GM19099 (cell line): ENCODE measurements around the gene HRG.

ENCODE experiments used
- POLR2A ChIP-seq: IDR thresholded peaks from 3 replicates; pipeline ENCODE4 v1.6.1; 2011; ENCODE audit warnings: low read depth; ENCODE audit not compliant: insufficient read length; ENCODE audit errors: extremely low read depth

HRG gene

DNA sequence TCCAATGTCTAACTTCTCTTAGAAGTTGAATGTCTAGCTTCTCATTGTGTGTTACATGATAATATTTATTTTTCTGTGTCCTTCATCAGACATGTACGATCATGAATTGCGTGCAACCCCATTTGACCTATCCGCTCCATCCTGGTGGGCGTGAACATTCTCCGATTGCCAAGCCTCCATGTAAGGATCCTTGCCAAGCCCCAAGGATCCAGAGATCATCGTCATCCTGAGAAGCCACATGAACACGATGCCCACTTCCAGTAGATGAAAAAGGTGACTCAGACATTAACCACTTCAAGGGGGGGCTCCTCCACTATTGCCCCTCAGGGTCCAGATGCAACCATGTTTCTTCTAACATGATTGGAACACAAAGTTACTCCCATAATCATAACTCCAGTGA, 25.9 kb downstream of the HRG start:
- TF ChIP-seq POLR2A, result no peak

- TF ChIP-seq POLR2A, result no peak
Measured at GRCh38 chr3:186693843-186694242, 28.0 kb downstream of the HRG start.

DNA sequence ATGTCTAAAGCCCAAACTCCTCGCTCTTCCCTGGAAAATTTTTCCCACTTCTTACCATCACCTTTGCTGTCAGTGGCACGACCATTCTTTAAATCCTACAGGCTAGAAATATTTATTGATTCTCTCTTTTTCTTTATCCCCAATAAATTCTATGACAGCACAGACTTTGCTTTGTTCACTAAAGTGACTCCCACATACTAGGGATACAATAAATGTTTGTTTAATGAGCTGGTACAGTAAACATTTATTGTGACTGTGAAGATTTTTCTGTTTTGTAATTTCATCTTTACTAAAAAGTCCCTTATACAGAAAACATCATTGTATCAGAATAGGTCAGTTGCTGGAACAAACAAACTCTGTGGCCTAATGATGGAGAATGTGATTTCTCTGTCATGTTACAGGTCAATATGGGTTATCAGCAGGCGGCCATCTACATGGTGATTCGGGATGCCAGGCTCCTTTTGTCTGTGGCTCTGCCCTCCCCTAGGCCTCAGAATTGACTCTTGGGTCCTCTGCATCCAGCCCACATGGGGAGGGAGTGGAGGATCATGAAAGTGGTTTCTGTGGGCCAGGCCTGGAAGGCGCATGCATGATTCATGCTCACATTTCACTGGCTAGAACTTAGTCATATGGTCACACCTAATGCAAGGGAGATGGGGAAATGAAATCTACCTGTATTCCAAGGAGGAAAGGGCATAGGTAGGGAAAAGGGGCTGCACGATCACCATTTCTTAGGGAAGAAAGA, 28.6 kb downstream of the HRG start:
- TF ChIP-seq POLR2A, result no peak

GRCh38 chr3:186696522-186696921, 30.7 kb downstream of the HRG start:
- no peak for TF ChIP-seq POLR2A

- TF ChIP-seq POLR2A, result no peak
Measured at GRCh38 chr3:186697510-186697909, 31.7 kb downstream of the HRG start.

DNA sequence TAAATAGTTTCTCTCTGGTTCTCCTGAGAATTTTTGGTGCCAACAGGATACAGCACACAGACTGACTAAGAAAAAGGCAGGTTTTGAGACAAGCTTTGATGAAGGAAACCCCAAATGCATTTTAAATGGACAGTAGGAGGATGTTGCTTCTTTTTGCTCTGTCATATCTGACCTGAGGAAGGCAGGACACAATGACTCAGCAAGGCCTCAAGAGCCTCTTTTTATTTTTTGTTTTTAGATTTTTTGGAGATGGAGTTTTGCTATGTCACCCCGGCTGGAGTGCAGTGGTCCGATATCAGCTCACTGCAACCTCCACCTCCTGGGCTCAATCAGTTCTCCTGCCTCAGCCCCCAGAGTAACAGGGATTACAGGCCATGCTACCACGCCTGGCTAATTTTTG, 34.5 kb downstream of the HRG start:
- no peak for TF ChIP-seq POLR2A

DNA sequence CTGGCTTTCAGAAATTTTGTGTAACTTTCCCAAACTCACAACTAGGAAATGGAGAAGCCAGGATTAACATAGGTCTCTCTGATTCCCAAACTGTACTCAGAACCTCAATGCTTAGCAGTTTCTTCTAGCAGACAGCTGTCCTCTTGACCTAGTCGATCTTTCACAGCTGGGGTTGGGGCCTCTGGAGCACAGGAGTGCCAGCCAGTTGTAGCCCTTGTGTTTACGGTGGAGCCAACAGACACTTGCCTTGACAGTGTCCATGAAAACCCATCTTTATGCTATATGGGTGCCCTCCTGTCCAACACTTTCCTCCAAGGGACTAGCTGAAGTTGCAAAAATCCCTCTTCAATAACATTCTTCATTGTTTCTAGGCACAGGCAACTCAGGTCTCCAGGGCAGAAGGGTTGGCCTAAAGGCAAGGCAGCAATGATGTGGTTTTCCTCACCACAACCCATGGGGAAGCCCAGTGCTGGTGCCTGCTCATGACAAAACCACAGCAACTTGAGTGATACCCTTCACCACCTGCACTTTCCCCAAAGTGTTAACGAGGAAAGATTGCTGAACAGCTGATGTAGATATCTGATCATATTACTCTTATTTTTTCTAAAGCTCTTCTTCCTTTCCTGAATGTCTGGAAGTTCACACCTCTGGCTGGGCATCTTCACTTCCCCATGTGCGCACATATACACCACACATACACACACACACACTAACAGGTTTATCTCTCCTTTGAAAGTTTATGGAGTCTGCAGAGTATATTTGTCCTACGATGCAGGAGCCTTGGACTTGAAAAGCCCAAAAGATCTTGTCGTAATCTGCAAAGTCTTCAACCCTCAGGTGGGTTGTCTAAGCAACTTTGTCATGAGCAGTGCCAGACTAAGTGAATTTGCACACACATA, 40.3 kb downstream of the HRG start:
- no peak for TF ChIP-seq POLR2A

DNA sequence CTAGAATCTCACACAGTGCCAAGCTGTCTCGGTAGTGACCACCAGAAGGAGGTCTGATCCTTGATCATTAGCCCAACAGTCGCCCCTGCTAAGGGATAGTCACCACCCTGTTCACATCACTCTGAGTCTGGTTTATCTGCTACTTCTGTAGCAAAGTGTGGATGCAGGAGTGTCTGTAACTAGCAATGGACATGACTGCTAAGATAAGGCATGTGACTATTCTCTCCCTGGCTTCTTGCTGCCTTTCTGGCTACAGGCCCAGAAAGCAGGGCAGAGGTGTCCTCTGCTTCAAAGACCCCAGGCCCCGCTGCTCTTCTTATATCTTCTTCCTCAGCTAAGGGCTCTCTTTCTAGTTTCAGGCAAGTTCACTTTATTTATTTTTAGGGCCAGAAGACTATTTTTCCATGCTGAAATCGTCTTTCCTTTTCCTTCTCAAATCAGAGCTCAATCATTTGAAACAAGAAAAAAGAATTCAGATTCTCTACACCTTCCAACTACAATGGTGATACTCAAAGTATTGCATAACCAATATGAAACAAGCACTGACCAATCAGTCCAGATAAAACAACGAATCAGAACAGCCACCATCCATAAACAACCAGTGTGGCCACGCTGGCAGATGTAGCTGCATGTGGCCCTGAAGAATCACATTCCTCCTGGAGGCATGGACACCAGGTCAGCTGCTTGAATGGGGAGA, 43.3 kb downstream of the HRG start:
- no peak for TF ChIP-seq POLR2A

DNA sequence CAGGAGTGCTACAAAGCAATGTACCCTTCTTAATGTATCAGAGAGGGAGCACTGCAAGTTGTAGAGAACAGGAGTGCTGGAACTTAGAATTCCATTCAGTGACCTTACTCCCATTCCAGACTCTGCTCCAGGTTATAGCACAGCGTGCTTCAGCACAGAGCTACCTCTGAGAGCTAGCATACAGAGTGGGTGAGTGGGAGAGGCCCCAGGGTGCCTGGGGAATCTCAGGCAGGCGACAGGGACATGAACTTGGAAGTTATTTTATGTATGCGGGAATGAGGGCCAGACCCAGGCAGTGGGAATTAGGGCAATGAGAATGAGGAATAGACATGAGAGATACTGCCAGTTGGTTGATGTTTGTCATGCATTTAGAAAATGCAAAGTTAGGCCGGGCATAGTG, 47.7 kb downstream of the HRG start:
- TF ChIP-seq POLR2A, result no peak

DNA sequence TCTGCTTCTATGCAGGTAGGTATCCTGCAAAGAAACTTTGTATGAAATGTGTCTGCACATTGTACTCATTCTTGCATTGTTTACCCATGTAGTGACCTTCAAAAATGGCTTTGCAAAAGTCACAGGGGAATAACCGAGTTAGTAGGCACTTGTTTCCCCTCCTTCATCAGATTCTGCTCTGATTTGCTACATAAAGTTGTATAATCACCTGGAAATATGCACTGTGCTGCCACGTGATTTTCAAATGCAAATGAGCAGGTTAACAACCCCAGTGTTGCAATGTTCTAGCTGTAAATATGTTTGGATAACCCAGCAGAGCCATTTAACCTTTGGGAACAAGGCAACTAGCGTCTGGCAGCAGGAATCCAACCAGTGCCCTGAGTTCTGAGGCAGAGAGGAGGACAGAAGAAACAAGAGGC, 51.2 kb downstream of the HRG start, which contains the start of gene KNG1:
TSS of gene KNG1 (plus strand) at position 321 of the 419 bp plus-strand sequence. CDS start 184 bp downstream, outside the sequence.
- TF ChIP-seq POLR2A, result no peak

GRCh38 chr3:186719945-186720739, 54.3 kb downstream of the HRG start:
- TF ChIP-seq POLR2A, result no peak

DNA sequence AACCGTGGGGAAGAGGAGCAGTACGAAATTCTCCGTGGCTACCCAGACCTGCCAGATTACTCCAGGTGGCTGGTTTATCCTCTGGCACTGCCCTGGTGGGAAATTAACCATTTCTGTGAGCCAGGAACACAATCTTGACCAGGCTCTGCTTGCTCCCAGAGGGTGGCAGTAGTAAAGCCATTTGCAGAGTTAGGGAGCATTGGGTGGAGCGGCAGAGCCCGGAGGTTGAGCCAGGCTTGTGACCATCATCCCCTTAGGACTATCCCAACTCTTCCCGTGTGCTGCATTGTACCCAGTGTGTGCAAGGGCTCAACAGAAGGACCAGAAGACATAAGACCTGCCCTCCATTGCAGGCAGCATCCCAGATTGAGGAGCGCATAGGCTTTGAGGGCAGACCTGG, 56.6 kb downstream of the HRG start:
- no peak for TF ChIP-seq POLR2A

DNA sequence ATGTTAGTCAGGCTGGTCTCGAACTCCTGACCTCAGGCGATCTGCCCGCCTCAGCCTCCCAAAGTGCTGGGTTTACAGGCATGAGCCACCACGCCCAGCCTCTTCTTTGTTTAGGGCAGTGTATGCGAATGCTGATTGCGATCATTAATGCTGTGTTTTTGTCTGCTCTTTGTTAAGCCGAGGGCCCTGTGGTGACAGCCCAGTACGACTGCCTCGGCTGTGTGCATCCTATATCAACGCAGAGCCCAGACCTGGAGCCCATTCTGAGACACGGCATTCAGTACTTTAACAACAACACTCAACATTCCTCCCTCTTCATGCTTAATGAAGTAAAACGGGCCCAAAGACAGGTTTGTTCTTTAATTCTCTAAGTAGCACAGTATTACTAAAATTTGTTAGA, 59.1 kb downstream of the HRG start:
- no peak for TF ChIP-seq POLR2A
